BJ (cell line): ENCODE measurements around the gene TLR6. TPM values are rescaled to one million over a fixed set of nuclear protein-coding genes. Genes with fewer than 3 reads are reported as not detected.

Source experiments
- CTCF ChIA-PET: fragments of 350-600 bp; formaldehyde crosslinking; extraction: SDS; loops from one replicate; lab custom pipeline; 2021; ENCODE audit warnings: antibody characterized with exemption, inconsistent platforms; lab: Yijun Ruan, JAX
- POLR2A ChIA-PET: fragments of 300-600 bp; sonication (Branson Sonifier 250); formaldehyde crosslinking; extraction: SDS; loops from one replicate; lab custom pipeline; 2021; ENCODE audit warnings: antibody characterized with exemption; lab: Charles Lee
- DNase-seq: peaks from one replicate; pipeline ENCODE4 v3.0.0-alpha.2; 2011; ENCODE audit warnings: low read depth
- H3K27me3 ChIP-seq: 2 replicates; pipeline ENCODE4 v1.6.0; 2011; ENCODE audit warnings: low read length; ENCODE audit not compliant: control insufficient read depth, insufficient read depth
- H3K36me3 ChIP-seq: 2 replicates; pipeline ENCODE4 v1.5.1; 2011; ENCODE audit warnings: low read length; ENCODE audit not compliant: control insufficient read depth, insufficient read depth
- H3K4me3 ChIP-seq: 2 replicates; pipeline ENCODE4 v1.5.1; 2011; ENCODE audit warnings: low read depth, mild to moderate bottlenecking, control low read depth, low read length
- CTCF ChIP-seq: IDR thresholded peaks from 2 replicates; pipeline ENCODE4 v1.5.1; 2011; ENCODE audit warnings: low read depth, mild to moderate bottlenecking, control low read depth, inconsistent platforms, low read length, moderate library complexity; ENCODE audit not compliant: insufficient read depth
- polyA plus RNA-seq: library from polyadenylated mRNA; depleted of rRNA; stranded (reverse); fragments of >200 nt; gene quantifications from 2 replicates; pipeline ENCODE4 v1.2.3, GENCODE V29; 2011

The TLR6 gene
- polyA plus RNA-seq, 1 experiment: 0.27 TPM

- DNase-seq: no peak
- POLR2A ChIA-PET: no interaction called here
- CTCF ChIA-PET: interaction anchor here (0.9 to 2.3 kb wide), 3 partner anchors 14 to 40 kb away, joined by 3 to 10 read pairs (median 4); partner anchors contain the start of gene TLR10
- Histone ChIP-seq H3K4me3 (no peak overlapping the region), H3K36me3 (no peaks in the 10 kb centered on the region), H3K27me3 (peaks cover 1% of the 10 kb centered on the region; the same call in 1 of the 2 replicates)
- TF ChIP-seq CTCF: no peak
Measured at GRCh38 chr4:38800366-38800765, 56.3 kb downstream of the TLR6 start.

GRCh38 chr4:38795087-38795486, 61.5 kb downstream of the TLR6 start:
- no peak overlapping the region for H3K4me3 ChIP-seq
- peaks cover 8% of the 10 kb centered on the region for H3K27me3 ChIP-seq
- no peak for DNase-seq
- TF ChIP-seq CTCF: no peak
- H3K36me3 ChIP-seq: no peaks in the 10 kb centered on the region
- ChIA-PET POLR2A (no interaction called here), CTCF (interaction anchor here (1.0 to 2.5 kb wide), 4 partner anchors 9 to 340 kb away, joined by 3 to 11 read pairs (median 6); partner anchors contain the start of gene TLR1)

DNA sequence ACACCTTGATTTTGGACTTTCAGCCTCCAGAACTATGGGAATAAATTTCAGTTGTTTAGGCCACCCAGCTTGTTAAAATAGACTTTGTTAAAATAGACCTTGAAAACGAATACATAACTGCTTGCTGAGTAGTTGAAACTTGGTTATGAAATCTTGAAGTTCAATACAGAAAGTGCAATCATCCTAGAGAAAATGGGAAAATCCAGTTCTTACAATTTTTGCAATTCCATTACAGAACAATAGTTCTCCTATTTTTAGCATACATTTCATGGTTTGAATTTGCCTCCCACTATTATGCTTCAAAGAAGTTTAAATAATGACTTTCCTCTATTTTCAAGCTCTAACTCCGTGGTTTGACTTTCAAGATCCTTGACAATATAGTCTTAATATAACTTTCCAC, 62.6 kb downstream of the TLR6 start:
- POLR2A ChIA-PET: no interaction called here
- TF ChIP-seq CTCF: no peak
- no peak overlapping the region for H3K4me3 ChIP-seq
- CTCF ChIA-PET: interaction anchor here (1.0 to 2.5 kb wide), 4 partner anchors 10 to 341 kb away, joined by 3 to 11 read pairs (median 4); partner anchors contain the start of genes TLR1 and TLR10
- no peak for DNase-seq
- peaks cover 8% of the 10 kb centered on the region for H3K27me3 ChIP-seq
- no peaks in the 10 kb centered on the region for H3K36me3 ChIP-seq

DNA sequence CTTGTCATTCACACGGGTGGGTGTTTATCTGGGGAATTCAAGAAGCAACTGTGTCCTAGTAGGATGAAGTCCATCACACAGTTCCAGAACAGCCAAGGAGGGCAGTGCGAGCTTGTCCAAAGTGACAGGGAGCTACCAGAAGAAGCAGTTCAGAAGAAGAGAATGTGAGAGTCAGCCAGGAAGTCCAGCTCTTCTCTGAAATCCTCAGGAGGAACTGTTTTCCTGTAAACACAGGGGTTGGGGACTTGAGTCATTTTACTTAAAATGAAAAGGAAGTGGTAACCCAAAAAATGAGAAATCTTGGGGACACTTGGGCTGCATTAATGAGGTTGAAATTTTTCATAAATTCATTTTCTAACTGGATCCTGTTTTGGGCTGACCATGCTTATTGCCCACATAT, 65.6 kb downstream of the TLR6 start:
- Histone ChIP-seq H3K36me3 (no peaks in the 10 kb centered on the region), H3K27me3 (peaks cover 7% of the 10 kb centered on the region), H3K4me3 (no peak overlapping the region)
- no peak for TF ChIP-seq CTCF
- POLR2A ChIA-PET: no interaction called here
- DNase-seq: no peak
- CTCF ChIA-PET: interaction anchor here (2.0 to 2.8 kb wide), 2 partner anchors 8 to 14 kb away, joined by 9 to 20 read pairs; partner anchors contain the start of genes TLR1 and TLR10

DNA sequence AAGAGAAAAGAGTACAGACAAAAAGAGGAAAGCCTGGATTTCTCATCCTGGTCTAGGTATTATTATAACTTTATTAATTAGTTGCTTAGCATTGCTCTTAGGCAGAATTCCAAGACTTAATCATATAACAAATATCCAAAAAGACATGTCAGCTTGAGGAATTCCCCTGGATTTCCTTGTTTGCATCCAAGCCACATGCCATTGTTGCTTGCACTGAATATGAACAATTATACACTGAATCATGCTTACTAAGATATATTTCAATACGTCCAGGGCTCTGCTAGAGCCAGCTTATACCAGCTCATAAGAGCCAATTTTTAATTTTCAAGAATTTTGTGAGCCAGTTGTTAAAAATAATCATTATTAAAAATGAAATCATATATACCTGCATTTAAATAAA, 68.3 kb downstream of the TLR6 start:
- peaks cover 5% of the 10 kb centered on the region for H3K27me3 ChIP-seq
- ChIA-PET CTCF (interaction anchor here (0.7 to 2.3 kb wide), 3 partner anchors 14 to 29 kb away, joined by 3 to 11 read pairs (median 4); no protein-coding TSS in a partner anchor), POLR2A (no interaction called here)
- H3K36me3 ChIP-seq: no peaks in the 10 kb centered on the region
- DNase-seq: no peak
- TF ChIP-seq CTCF: no peak
- no peak overlapping the region for H3K4me3 ChIP-seq
